Right lobe of liver (tissue), 4 donors: ENCODE results near the gene SRMS.

Source experiments
- CTCF ChIP-seq, 4 donors: fragments of 200-600 bp in 3 of 4; fragments of 450-650 bp in 1 of 4; IDR thresholded peaks; one replicate each; pipeline versions ENCODE4 v1.5.1 to v1.8.0; 2016 to 2022; ENCODE audit warnings: antibody characterized with exemption in 4 of 4, mild to moderate bottlenecking in 2 of 4
- POLR2A ChIP-seq: fragments of 450-650 bp; IDR thresholded peaks from one replicate; pipeline ENCODE4 v1.6.1; 2017; ENCODE audit warnings: antibody characterized with exemption, mild to moderate bottlenecking
- donor health status: DM: no; HTN: no; CAD: no.
- donor health status: DM: no; HTN: no; CAD: no.
- donor health status: DM: no; HTN: yes; CAD: no.

DNA sequence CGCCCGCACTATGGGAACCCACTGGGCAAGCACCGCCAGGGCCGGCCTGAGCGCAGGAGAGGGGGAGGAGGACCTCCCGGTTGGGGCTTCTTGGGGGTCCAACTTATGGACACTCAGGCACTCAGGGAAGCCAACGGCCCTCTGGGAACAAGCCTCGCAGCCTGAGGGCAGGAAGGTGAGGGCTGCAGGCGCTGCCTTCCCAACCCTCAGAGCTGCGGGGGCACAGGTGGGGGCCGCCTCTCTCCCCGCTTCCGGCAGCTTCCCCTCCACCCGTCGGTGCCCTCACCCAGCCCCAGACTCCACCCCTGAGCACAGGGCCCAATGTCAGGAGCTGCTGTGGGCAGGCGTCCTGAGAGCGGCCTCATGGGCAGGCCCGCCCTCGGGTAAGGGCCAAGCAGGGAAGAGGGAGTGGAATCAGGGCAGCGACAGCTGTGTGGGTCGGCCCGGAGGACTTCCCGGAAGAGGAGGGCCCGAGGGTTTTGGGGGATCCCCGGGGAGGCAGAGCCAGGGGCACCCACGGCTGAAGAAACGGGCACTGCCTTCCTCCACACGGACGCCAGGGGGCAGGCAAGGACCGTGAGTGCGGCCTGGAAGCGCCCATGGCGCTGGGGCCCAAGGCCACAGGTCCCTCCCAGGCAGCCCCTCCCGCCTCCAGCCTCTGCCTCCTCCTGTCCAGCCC is 9.9 kb downstream of the SRMS start:
- TF ChIP-seq CTCF (IDR thresholded peaks at IDR 0.05) (peak; percentile 97 to 99 (median 98)), POLR2A (peak; percentile 88)
